ENCODE results near the gene MAGEA3.

DNA sequence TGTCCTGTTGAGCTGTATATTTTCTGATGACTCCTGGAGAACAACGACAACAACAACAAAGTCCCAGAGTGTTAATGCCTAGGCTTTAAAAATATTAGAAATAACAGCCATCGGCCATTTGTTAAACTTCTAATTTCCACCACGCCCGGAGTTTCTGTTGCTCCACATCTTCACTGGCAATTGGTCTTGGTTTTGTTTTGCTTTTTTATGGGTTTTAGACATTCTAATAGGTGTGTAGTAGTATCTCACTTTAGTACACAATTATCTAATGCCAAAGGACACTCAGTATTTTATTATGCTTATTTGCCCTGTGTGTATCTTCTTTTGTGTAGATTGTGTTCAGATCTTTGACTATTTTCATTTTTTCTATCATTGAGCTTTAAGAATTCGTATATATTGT, 40.0 kb downstream of the MAGEA3 start:
- no peak for TF ChIP-seq CTCF (IDR thresholded peaks at IDR 0.05; ENCODE audit: borderline replicate concordance, extremely low read depth, low read length, poor library complexity, severe bottlenecking)
- no peak for TF ChIP-seq EZH2 (IDR thresholded peaks at IDR 0.05; ENCODE audit: borderline replicate concordance, low read depth, low read length, severe bottlenecking)

Measured in DND-41 (cell line).